Neural progenitor cell (in vitro differentiated cells): Measurements from ENCODE around the gene SMC4.

Source experiments
- EZH2phosphoT487 ChIP-seq: fragments of 200-600 bp; sonication (generic); IDR thresholded peaks from 2 replicates; pipeline ENCODE4 v1.6.1; 2017; ENCODE audit warnings: antibody characterized with exemption
- TF ChIP-seq, protein P1 (sequence below): fragments of 200-600 bp; sonication (generic); IDR thresholded peaks from 2 replicates; pipeline ENCODE4 v1.5.1; 2017; ENCODE audit warnings: antibody characterized with exemption, mild to moderate bottlenecking

- TF ChIP-seq, protein P1, sequence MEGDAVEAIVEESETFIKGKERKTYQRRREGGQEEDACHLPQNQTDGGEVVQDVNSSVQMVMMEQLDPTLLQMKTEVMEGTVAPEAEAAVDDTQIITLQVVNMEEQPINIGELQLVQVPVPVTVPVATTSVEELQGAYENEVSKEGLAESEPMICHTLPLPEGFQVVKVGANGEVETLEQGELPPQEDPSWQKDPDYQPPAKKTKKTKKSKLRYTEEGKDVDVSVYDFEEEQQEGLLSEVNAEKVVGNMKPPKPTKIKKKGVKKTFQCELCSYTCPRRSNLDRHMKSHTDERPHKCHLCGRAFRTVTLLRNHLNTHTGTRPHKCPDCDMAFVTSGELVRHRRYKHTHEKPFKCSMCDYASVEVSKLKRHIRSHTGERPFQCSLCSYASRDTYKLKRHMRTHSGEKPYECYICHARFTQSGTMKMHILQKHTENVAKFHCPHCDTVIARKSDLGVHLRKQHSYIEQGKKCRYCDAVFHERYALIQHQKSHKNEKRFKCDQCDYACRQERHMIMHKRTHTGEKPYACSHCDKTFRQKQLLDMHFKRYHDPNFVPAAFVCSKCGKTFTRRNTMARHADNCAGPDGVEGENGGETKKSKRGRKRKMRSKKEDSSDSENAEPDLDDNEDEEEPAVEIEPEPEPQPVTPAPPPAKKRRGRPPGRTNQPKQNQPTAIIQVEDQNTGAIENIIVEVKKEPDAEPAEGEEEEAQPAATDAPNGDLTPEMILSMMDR, result no peak
- no peak for TF ChIP-seq EZH2phosphoT487
Measured at GRCh38 chr3:160459450-160459970, 60.1 kb downstream of the SMC4 start.
